Erythroblast (primary cell): Measurements from ENCODE around the gene SIRPB1.

Source experiments
- GATA1 ChIP-seq: IDR thresholded peaks from 2 replicates; pipeline ENCODE4 v1.6.1; 2011; ENCODE audit warnings: low read depth, mild to moderate bottlenecking, control low read depth, low read length, moderate library complexity
- POLR2A ChIP-seq: IDR thresholded peaks from 2 replicates; pipeline ENCODE4 v1.6.1; 2011; ENCODE audit warnings: mild to moderate bottlenecking, low read length

DNA sequence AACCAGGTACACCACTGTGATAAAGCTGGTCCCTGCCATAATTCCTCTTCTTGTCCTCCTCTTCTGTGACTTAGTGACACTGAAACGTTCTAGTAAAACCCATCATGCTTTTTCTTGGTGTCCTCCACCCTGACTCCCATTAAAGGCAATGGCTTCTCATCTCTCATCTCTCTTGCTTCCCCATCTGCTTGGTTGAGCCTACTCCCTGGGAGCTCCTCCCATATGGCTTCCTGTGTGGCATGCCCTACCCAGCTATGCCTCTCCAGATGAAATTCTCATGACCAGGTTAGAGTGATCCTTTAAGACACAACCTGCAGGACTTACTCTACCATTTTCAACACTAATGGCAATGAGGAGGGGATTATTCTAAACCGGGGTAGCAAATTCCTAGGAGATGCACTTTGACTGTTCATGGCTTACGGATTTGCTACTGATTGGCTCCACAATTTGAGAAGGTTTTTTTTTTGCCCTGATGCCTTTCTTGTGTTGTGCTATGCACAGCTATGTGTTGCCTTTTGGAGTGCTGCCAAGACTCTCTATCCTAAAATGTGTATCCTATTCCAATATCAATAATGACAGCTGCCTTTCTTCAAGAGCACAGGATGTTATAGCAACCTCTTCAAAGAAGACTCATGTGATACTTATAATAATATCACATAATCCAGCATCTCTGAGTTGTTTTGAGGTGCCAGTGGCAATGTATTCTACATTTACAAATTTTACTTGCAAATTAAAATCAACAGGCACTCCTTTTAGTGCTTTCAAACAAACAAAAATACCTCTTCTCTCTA lies 31.7 kb upstream of the SIRPB1 start:
- TF ChIP-seq POLR2A (no peak), GATA1 (no peak)
